Measurements from ENCODE around the gene TRAF3IP1.

GRCh38 chr2:238302087-238302486 lies 18.2 kb upstream of the TRAF3IP1 start:
- TF ChIP-seq ZNF253 (CRISPR knock-in tag; IDR thresholded peaks at IDR 0.05; ENCODE audit: borderline replicate concordance) (no peak), ZNF776 (CRISPR knock-in tag; IDR thresholded peaks at IDR 0.05) (no peak), ZHX1 (CRISPR knock-in tag; IDR thresholded peaks at IDR 0.05; ENCODE audit: low read depth) (no peak), RAD21 (CRISPR knock-in tag; IDR thresholded peaks at IDR 0.05) (no peak), HOXD1 (CRISPR knock-in tag; IDR thresholded peaks at IDR 0.05) (no peak), CENPT (CRISPR knock-in tag; IDR thresholded peaks at IDR 0.05; ENCODE audit: low read depth) (no peak), CTCF (CRISPR knock-in tag; IDR thresholded peaks at IDR 0.05) (no peak), TSC22D2 (CRISPR knock-in tag; IDR thresholded peaks at IDR 0.05; ENCODE audit: borderline replicate concordance) (no peak), ZNF768 (CRISPR knock-in tag; IDR thresholded peaks at IDR 0.05) (no peak), XBP1 (CRISPR knock-in tag; IDR thresholded peaks at IDR 0.05) (no peak), IRF2 (CRISPR knock-in tag; IDR thresholded peaks at IDR 0.05) (no peak), ZBTB8A (CRISPR knock-in tag; IDR thresholded peaks at IDR 0.05; ENCODE audit: borderline replicate concordance, low read depth) (no peak), ZSCAN31 (CRISPR knock-in tag; IDR thresholded peaks at IDR 0.05; ENCODE audit: low read depth) (no peak), ZFAT (CRISPR knock-in tag; conservative IDR thresholded peaks at IDR 0.05) (no peak)
